ENCODE measurements around the gene EDA.

The EDA gene

GRCh38 chrX:69613946-69614345 lies 2.0 kb upstream of the EDA start:
- TF ChIP-seq CTCF (IDR thresholded peaks at IDR 0.05; ENCODE audit: low read length, missing control alignments), result no peak

GRCh38 chrX:69614886-69615285 lies 1.0 kb upstream of the EDA start:
- H3K4me3 ChIP-seq (replicated peaks; ENCODE audit: low read depth, low read length), result no peak overlapping the region
- peak; percentile 31 for DNase-seq (ENCODE audit: low read depth)
- no peak for TF ChIP-seq CTCF (IDR thresholded peaks at IDR 0.05; ENCODE audit: low read length, missing control alignments)

More at GRCh38 chrX:69613946-69614345, 2.0 kb upstream of the EDA start:
- no peak for DNase-seq (ENCODE audit: low read depth)
- no peak overlapping the region for H3K4me3 ChIP-seq (replicated peaks; ENCODE audit: low read depth, low read length)

GRCh38 chrX:69615342-69615741 lies 571 bp upstream of the EDA start:
- no peak for TF ChIP-seq CTCF (IDR thresholded peaks at IDR 0.05; ENCODE audit: low read length, missing control alignments)
- H3K4me3 ChIP-seq (replicated peaks; ENCODE audit: low read depth, low read length), result peak overlapping the region; percentile 24

GRCh38 chrX:69616457-69617203 lies 717 bp downstream of the EDA start:
- no peak for TF ChIP-seq CTCF (IDR thresholded peaks at IDR 0.05; ENCODE audit: low read length, missing control alignments)

More at GRCh38 chrX:69615342-69615741, 571 bp upstream of the EDA start:
- DNase-seq (ENCODE audit: low read depth), result no peak

GRCh38 chrX:69618803-69619202 lies 2.9 kb downstream of the EDA start:
- DNase-seq (ENCODE audit: low read depth), result peak; percentile 55
- peak; percentile 42 for TF ChIP-seq CTCF (IDR thresholded peaks at IDR 0.05; ENCODE audit: low read length, missing control alignments)
- peak overlapping the region; percentile 67 for H3K4me3 ChIP-seq (replicated peaks; ENCODE audit: low read depth, low read length)

More at GRCh38 chrX:69616457-69617203, 717 bp downstream of the EDA start:
- H3K4me3 ChIP-seq (replicated peaks; ENCODE audit: low read depth, low read length), result peak overlapping the region; percentile 67
- peak; percentile 10 for DNase-seq (ENCODE audit: low read depth)

GRCh38 chrX:69626129-69626528 lies 10.2 kb downstream of the EDA start:
- no peak for TF ChIP-seq CTCF (IDR thresholded peaks at IDR 0.05; ENCODE audit: low read length, missing control alignments)

GRCh38 chrX:69627744-69628143 lies 11.8 kb downstream of the EDA start:
- no peak for DNase-seq (ENCODE audit: low read depth)
- no peak overlapping the region for H3K4me3 ChIP-seq (replicated peaks; ENCODE audit: low read depth, low read length)
- no peak for TF ChIP-seq CTCF (IDR thresholded peaks at IDR 0.05; ENCODE audit: low read length, missing control alignments)

More at GRCh38 chrX:69626129-69626528, 10.2 kb downstream of the EDA start:
- no peak overlapping the region for H3K4me3 ChIP-seq (replicated peaks; ENCODE audit: low read depth, low read length)
- DNase-seq (ENCODE audit: low read depth), result no peak

Data from fibroblast of pulmonary artery (primary cell).